ENCODE data around the gene CDC42BPB.

CDC42BPB gene

DNA sequence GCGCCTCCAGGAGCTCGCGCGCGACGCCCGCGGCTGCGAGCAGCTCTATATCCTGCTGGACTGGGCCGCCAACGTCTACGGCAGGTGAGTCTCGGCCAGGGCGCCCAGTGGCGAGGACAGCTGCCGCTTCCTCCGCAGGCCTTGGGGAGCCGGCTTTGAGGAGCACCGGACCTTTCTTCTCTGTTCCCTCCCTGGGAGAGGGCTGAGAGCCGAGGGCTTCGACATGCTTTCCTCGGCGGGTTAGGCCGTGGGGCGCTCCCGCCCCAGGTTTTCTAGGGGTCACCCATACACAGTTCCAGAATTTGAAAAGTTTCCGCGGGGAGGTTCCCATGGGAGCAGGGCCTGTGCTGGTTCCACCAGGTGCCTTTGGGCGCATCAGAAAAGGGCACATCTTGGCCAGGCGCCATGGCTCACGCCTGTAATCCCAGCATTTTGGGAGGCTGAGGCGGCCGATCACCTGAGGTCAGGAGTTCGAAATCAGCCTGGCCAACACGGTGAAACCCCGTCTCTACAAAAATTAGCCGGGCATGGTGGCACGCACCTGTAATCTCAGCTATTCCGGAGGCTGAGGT, 45.4 kb upstream of the CDC42BPB start:
- no peak overlapping the region for H3K4me3 ChIP-seq (replicated peaks; ENCODE audit: low read depth, low read length)
- DNase-seq (ENCODE audit: low read depth), result no peak

DNA sequence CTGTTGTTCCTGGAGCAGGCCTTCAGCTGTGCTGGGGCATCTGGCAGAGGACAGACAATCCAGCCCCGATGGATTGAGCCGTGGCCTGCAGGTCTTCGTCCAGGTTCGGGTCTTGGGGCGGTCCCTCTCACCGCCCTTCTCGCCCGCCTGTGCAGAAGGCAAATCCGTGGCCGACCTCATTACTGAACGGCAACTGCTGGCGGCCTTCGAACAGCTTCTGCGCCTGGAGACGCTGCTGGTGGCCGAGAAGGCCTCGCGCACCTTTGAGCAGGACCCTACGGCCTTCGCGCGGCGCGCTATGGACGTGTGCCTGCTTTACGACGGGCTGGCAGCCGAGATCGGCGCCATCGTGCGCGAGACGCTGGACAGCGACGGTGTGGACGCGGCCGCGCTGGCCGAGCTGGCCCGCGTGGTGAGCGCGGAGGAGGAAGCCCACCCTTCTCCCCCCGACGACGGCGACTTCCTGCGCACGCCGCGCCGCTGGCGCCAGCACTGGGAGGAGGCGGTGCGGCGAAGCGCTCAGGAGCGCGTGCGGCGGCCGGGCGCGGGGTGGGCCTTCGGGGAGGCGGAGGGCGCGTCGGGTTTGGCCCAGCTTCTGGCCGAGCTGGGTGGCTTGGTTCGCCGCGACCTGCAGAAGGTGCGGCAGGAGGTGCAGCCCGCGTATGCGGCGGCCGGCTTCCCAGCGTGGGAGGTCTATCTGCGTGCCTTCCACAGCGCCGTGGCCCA, 44.8 kb upstream of the CDC42BPB start:
- DNase-seq (ENCODE audit: low read depth), result no peak
- H3K4me3 ChIP-seq (replicated peaks; ENCODE audit: low read depth, low read length), result no peak overlapping the region
- TF ChIP-seq, protein P1, sequence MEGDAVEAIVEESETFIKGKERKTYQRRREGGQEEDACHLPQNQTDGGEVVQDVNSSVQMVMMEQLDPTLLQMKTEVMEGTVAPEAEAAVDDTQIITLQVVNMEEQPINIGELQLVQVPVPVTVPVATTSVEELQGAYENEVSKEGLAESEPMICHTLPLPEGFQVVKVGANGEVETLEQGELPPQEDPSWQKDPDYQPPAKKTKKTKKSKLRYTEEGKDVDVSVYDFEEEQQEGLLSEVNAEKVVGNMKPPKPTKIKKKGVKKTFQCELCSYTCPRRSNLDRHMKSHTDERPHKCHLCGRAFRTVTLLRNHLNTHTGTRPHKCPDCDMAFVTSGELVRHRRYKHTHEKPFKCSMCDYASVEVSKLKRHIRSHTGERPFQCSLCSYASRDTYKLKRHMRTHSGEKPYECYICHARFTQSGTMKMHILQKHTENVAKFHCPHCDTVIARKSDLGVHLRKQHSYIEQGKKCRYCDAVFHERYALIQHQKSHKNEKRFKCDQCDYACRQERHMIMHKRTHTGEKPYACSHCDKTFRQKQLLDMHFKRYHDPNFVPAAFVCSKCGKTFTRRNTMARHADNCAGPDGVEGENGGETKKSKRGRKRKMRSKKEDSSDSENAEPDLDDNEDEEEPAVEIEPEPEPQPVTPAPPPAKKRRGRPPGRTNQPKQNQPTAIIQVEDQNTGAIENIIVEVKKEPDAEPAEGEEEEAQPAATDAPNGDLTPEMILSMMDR (IDR thresholded peaks at IDR 0.05; ENCODE audit: low read length, missing control alignments), result no peak

More for the DNA sequence above, 45.4 kb upstream of the CDC42BPB start:
- TF ChIP-seq, protein P1 (IDR thresholded peaks at IDR 0.05; ENCODE audit: low read length, missing control alignments), result no peak

DNA sequence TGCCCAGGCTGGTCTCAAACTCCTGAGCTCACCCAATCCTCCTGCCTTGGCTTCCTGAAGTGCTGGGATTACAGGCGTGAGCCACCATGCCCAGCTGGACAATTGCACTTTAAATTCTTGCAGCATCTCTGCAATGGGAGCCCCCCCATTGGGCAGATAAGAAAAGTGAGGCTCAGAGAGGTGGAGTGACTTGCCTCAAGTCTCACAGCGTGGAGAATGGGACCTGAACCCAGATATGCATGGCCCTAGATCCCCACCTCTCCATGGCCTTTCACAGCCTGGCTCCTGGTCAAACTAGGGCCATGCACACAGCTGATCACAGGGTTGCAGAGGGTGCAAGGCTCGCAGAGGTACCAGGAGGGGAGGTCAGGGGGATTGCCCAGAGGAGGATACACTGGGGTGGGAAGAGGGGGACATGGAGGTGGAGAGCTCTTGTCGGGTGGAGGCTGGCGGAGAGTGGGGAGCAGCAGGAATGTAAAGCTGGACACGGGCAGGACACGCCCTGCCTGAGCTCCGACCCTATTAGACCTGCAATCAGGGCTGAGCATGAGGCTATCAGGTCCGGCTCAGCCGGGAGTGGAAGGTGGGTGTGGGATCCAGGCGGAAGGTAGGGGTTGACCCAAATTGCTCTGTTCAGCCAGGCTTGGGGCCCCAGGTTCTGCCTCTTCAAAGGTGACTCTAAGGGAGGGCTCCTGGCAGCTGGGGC, 44.1 kb upstream of the CDC42BPB start:
- H3K4me3 ChIP-seq (replicated peaks; ENCODE audit: low read depth, low read length), result no peak overlapping the region
- TF ChIP-seq, protein P1 (IDR thresholded peaks at IDR 0.05; ENCODE audit: low read length, missing control alignments), result no peak
- DNase-seq (ENCODE audit: low read depth), result no peak

DNA sequence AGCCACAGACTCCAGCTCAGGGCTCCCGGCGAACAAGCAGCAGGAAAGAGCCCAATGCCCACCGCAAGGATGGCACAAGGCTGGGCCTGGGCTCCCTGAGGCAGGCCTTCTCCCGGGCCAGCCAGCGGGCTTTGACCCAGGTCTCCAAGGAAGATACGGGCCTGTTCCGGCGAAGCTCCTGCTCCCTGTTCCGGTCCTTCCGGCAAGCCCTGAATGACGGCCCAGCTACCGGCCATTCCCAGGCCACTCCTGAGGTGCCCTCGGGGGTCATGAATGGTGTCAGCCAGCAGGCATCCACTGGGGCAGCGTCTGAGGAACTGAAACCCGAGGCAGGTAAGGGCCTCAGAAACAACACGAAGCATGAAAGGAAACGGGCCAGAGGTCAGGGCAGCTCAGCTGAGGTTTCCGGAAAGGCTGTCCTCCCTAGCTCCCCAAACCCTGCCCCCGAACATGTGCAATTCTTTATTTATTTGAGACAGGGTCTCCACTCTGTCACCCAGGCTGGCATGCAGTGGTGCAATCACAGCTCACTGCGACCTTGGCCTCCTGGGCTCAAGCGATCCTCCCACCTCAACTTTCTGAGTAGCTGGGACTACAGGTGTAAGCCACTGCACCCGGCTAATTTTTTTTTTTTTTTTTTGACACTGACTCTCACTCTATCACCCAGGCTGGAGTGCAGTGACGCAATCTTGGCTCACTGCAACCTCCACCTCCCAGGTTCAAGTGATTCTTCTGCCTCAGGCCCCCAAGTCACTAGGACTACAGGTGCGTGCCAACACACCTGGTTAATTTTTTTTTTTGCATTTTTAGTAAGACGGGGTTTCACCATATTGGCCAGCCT, 43.2 kb upstream of the CDC42BPB start:
- DNase-seq (ENCODE audit: low read depth), result no peak
- H3K4me3 ChIP-seq (replicated peaks; ENCODE audit: low read depth, low read length), result no peak overlapping the region
- TF ChIP-seq, protein P1 (IDR thresholded peaks at IDR 0.05; ENCODE audit: low read length, missing control alignments), result no peak

DNA sequence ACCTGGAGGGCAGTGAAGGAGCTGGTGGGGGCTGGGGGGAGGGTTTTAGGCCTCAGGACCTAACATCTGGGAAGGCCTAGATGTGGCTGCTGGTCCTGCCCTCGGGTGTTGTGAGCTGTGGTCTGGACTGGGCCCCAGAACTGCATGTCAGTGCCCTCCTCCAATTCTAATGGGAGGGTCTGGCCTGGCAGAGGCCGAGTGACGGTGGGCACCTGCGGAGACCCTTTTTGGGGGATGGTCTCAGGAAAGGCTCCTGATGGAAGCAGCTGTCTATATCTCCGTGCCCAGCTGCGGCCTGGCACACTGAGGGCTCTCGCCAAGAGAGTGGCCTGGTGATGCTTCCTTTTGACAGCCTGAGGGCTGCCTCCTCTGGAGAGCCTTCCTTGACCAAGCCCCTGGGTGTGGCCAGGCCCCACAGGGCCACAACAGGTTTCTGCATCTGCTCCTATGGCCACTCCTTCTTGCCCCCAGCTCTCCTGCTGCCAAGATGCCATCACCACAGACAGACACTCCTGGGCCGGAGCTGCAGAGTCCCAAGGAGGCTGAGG, 42.5 kb upstream of the CDC42BPB start:
- no peak overlapping the region for H3K4me3 ChIP-seq (replicated peaks; ENCODE audit: low read depth, low read length)
- TF ChIP-seq, protein P1 (IDR thresholded peaks at IDR 0.05; ENCODE audit: low read length, missing control alignments), result no peak
- DNase-seq (ENCODE audit: low read depth), result no peak

DNA sequence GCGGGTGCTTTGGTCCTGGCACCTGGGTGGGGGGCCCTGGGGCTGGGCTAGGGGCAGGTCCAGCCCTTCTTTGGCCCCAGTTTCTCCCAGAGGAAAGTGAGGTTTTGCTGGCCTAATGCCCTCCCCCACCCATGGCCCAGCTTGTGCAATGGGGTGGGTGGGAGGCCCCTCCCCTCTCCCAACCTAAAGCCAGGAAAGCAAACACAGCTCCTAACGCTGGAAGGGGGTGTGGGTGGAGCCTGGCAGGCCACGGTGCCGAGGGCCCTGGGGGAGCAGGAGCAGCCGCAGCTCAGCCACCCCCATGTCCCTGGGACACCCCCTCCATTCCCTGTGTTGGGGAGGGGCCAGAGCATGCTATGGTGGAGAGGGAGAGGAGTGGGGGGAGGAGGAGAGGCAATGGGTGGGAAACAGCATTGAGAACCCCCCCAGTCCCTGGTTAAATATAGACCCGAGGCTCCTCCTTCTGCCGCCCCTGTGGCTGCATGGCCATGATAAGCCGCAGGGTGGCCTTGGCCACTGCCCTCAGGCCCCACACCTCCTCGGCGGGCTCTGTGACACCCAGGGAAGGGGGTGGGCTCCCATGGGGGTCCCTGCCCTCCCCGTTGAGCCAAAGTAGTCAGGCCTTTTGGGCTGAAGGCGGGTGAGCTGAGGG, 41.9 kb upstream of the CDC42BPB start:
- no peak overlapping the region for H3K4me3 ChIP-seq (replicated peaks; ENCODE audit: low read depth, low read length)
- DNase-seq (ENCODE audit: low read depth), result no peak
- TF ChIP-seq, protein P1 (IDR thresholded peaks at IDR 0.05; ENCODE audit: low read length, missing control alignments), result no peak

Data from fibroblast of pulmonary artery (primary cell).